KOPT-K1 (cell line): ENCODE results near the gene KRT10.

ENCODE experiments used
- H3K27ac ChIP-seq: fragments of 200-600 bp; sonication (generic); 2 replicates; pipeline ENCODE4 v1.5.1; 2016; ENCODE audit warnings: antibody characterized with exemption, mild to moderate bottlenecking, low read depth, low read length; ENCODE audit not compliant: poor library complexity, severe bottlenecking
- H3K36me3 ChIP-seq: fragments of 200-600 bp; sonication (generic); 2 replicates; pipeline ENCODE4 v1.5.1; 2017; ENCODE audit warnings: antibody characterized with exemption, mild to moderate bottlenecking, low read length, moderate library complexity; ENCODE audit not compliant: insufficient read depth
- H3K9me3 ChIP-seq: fragments of 200-600 bp; sonication (generic); 2 replicates; pipeline ENCODE4 v1.5.1; 2017; ENCODE audit warnings: antibody characterized with exemption, low read length, mild to moderate bottlenecking; ENCODE audit not compliant: insufficient read depth, poor library complexity, severe bottlenecking

KRT10 gene

DNA sequence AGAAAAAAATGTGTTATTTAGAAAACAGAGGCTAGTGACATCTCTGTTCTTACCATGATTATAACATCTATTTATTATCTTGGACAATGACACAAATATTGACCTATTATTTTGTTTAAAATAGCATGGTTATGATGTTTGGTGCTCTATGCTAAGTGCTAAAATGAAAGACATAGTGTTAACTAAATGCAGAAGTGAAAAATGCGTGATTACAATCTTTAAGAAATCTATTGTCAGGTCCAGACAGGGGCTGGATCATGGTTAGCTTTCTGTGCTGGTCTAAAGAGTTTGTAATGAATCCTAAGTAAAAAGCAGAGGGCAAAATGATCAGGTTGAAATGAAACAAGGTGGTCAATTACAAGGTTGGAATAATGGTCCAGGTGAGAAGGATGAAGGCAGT lies 22.0 kb downstream of the KRT10 start:
- no peaks in the 10 kb centered on the region for H3K36me3 ChIP-seq
- H3K9me3 ChIP-seq = no peaks in the 10 kb centered on the region

DNA sequence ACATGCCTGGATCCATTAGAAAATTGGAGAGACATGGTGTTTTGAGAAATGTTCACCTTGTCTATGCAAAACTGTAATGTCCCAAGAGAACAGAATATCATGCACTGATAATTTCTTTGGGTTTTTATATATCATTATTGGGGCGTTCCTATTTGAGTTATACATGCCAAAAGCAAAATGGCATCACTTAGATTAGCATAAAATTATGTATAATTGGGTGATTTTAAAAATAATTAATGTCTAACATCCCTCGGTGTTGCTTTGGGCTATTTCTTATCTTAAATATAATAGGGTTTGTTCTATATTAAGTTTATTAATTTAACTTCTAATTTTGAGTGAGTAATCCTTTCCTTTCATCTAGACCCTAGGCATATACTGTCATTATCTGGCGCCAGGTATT lies 22.6 kb downstream of the KRT10 start, which contains the start of gene KRT28:
TSS of gene KRT28 (minus strand) at position 101 of the 400 bp plus-strand sequence. CDS start at position 35, 66 bp downstream.
- Histone ChIP-seq H3K9me3 (no peaks in the 10 kb centered on the region), H3K36me3 (no peaks in the 10 kb centered on the region)

More for the DNA sequence above, 22.0 kb downstream of the KRT10 start:
- H3K27ac ChIP-seq = no peak overlapping the region

DNA sequence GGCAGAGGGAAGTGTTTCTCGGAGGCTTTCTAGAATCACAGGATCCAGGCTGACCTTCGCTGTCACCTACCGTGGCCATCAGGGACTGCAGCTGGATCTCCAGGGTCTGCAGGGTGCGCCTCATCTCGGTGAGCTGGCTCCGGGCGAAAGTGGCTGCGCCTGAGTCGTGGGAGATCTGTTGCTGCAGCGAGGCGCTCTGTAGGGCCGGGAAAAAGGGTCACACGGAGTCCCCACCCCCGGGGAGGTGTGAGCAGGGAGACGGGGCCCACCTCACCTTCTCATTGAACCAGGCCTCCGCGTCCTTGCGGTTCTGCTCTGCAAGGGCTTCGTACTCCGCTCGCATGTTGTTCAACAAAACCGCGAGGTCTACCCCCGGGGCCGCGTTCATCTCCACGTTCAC lies 25.6 kb downstream of the KRT10 start:
- H3K27ac ChIP-seq = no peak overlapping the region
- H3K36me3 ChIP-seq = no peaks in the 10 kb centered on the region
- no peaks in the 10 kb centered on the region for H3K9me3 ChIP-seq

More for the DNA sequence above, 22.6 kb downstream of the KRT10 start, which contains the start of gene KRT28:
- H3K27ac ChIP-seq = no peak within 1 kb of the TSS

DNA sequence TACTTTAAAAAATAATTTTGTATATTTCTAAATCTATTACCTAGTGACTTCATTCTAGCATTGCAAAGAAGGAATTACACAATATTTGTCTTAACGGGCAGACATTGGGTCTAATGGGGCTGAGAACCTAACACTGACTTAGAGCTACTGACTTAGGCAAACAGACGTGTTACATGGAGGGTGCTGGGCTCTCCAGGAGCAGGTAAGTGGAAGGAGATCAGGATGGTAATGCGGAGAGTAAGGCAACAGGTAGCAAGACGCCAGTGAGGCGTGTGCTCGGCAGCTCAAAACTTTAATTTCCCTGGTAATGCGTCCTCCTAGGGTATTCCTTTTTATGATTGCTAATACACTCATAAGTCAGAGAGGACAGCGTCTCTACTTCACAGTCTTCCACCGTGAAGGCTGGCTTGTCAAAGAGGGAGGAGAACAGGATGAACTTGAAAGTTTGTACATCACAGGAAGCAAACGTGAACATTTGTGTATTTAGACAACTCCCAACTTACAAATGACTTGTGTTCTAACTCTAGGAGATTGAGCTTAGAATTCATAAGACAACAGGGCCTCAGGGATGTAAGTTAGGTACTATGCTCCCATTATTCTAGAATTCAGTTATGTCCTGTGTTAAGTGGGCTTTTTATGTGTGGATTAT lies 27.3 kb downstream of the KRT10 start:
- H3K36me3 ChIP-seq = no peaks in the 10 kb centered on the region
- H3K27ac ChIP-seq = no peak overlapping the region
- H3K9me3 ChIP-seq = no peaks in the 10 kb centered on the region

DNA sequence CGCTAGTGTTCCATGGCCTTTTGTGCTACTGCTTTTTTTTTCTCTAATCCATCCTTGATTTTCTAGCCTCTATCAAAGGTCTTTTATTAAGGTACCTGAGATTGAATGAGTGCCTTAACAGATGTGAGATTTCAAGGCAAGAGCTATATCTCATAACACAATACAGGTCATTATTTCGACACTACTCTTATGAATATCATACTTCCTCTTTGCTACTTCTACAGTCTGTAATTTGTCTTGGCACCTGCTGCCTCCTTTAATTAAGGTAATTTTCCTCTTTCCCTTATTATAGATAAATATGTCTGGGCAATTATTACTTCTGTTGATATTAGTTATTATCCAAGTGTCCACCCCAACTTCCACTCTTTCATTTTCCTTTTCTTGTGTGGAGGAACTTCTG lies 27.9 kb downstream of the KRT10 start:
- Histone ChIP-seq H3K36me3 (no peaks in the 10 kb centered on the region), H3K9me3 (no peaks in the 10 kb centered on the region), H3K27ac (no peak overlapping the region)

DNA sequence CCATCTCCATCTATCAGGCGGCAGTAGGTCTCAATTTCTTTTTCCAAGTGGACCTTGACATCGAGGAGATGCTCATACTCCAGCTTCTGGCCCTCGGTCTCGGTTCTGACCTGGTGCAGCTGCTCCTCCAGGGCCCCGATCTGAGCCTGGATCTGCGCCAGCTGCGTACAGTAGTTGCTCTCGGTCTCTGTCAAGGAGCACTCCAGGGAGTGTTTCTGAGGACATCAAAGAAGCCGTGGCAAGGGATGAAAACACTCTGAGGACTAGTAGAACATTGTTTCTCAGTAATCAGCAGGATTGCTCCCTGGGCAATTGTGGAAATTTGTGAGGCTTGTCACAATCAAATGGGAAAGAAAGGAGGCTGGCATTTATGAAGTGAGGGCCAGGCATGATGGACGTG lies 28.6 kb downstream of the KRT10 start:
- H3K36me3 ChIP-seq = no peaks in the 10 kb centered on the region
- no peak overlapping the region for H3K27ac ChIP-seq

DNA sequence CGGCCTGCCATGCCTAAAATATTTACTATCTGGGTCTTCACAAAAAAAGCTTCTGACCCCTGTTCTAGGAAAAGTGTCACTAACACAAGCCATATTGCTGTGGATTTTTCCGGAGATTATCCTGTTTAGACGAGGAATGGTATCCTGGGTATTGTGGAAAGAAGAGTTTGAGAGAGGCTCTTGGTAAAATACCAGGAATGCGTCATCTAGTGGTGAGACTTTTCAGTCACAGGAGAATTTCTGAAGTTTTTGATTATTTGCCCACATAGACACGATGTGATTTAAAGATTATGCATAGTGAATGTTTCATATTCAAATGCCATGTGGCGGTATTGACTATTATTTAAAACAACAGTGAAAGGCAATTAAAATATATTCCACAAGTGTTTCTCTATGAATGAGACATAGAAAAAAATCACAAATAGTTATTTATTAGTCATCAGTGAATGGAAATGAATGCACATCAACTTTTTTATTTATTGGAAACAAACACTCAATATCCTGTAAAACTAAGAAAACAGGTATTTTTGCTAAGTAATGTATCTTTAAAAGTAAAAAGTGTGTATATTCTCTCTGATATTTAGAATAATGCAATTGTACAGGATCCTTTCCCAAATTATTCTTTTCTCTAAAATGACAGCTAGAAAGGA lies 30.5 kb downstream of the KRT10 start:
- Histone ChIP-seq H3K36me3 (no peaks in the 10 kb centered on the region), H3K27ac (no peak overlapping the region), H3K9me3 (no peaks in the 10 kb centered on the region)

More for the DNA sequence above, 28.6 kb downstream of the KRT10 start:
- no peaks in the 10 kb centered on the region for H3K9me3 ChIP-seq

DNA sequence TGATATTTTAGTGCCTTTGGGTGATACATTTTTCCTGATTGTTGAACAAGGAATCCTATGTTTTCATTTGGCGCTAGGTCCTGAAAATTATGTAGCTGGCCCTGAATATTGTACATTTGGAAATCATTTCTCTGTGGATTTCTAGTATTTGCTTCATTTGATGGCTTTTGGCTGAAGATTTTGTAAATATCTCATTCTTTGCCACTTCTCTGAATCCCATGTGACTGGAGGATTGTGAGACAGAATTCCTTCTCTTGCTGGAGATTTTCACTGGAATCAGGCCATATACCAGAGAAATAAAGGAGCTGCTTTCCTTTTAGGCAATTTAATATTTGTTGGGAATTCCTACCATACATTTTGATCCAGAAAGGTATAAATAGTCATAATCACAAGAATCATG lies 31.3 kb downstream of the KRT10 start:
- no peaks in the 10 kb centered on the region for H3K9me3 ChIP-seq
- H3K36me3 ChIP-seq = no peaks in the 10 kb centered on the region
- no peak overlapping the region for H3K27ac ChIP-seq

DNA sequence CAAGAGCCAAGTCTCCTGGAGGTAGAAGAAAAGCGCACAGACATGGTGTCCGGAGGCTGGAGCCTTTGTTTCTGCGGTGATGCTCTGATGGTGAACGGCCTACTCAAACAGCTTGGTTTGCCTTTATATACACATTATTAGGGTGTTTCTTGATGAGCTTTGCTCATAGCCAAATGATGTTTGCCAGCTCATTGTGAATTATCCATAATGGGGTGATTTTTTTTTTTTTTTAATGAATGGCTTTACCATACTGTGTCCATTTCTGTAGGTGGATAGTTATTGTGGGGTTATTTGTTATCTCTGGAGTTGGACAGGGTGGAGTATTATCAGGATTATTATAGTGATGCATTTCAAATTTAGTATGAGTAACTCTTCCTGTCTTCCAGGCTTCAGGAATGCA lies 40.0 kb downstream of the KRT10 start, which contains the start of gene KRT27:
TSS of gene KRT27 (minus strand) at position 101 of the 400 bp plus-strand sequence. CDS start at position 44, 57 bp downstream.
- no peak within 1 kb of the TSS for H3K27ac ChIP-seq
- H3K9me3 ChIP-seq = peaks cover 9% of the 10 kb centered on the region
- no peaks in the 10 kb centered on the region for H3K36me3 ChIP-seq

DNA sequence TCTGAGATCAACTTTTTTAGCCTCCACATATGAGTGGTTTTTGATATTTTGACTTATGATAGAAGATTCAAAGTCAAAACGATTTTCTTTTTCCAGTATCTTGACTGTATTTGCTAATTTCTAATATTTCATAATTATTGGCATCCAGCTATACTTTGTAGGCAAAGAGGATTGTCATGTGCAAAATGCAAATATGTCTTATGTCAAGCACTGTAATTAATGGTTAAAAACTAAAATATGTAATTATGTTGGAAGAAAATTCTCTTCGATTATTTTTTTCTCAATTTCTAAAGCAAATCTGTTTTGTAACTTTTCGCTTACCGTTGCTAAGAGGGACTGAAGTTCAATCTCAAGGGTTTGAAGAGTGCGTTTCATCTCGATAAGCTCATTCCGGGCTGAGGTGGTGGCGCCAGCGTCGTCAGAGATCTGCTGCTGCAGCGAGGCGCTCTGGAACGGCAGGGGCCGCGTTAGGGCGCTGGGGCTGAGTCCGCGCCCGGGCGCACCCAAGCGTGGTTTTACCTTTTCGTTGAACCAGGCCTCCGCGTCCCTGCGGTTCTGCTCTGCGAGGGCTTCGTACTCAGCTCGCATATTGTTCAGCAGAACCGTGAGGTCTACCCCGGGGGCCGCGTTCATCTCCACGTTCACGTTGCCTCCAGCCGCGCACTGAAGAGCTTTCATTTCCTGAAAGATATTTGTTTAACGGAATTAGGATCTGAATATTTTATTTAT lies 43.1 kb downstream of the KRT10 start:
- Histone ChIP-seq H3K9me3 (peaks cover 9% of the 10 kb centered on the region), H3K36me3 (no peaks in the 10 kb centered on the region), H3K27ac (no peak overlapping the region)

DNA sequence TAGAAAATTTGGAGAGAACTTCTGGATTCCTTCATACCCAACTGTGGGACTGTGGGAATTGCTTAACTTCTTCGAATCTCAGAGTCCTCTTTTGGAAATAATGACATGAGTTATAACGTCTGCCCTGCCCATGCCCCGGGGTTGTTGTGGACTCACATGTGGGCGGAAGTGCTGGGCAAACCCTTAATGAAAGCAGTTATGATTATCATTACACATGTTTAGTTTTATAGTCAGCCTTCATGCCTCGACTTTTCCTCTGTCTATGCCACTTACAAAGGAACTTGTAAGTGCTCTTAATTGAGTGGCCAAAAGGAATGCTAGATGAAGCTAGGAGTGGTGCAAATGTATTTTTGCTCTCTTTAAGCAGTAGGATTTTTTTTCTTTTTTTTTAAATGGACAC lies 44.0 kb downstream of the KRT10 start:
- Histone ChIP-seq H3K9me3 (peaks cover 9% of the 10 kb centered on the region), H3K27ac (no peak overlapping the region), H3K36me3 (no peaks in the 10 kb centered on the region)

DNA sequence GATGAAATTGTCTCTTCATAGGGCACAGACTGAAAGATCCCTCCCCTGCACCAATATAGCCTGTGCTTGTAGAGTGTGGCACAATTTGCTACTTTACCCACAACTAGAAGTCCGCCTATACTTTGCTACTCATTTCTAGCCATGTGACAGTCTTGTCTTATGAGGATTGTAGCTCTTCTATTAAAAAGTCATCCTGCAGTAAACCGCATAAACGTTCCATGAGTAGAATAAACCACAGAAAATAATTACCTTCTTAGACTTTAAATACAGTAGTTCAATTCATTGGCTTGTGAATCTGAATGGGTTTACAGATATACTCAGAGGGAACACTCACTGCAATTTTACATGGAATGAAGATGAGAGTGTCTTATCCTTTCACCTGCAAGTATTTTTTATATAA lies 44.4 kb downstream of the KRT10 start:
- Histone ChIP-seq H3K9me3 (peaks cover 9% of the 10 kb centered on the region), H3K36me3 (no peaks in the 10 kb centered on the region), H3K27ac (no peak overlapping the region)

DNA sequence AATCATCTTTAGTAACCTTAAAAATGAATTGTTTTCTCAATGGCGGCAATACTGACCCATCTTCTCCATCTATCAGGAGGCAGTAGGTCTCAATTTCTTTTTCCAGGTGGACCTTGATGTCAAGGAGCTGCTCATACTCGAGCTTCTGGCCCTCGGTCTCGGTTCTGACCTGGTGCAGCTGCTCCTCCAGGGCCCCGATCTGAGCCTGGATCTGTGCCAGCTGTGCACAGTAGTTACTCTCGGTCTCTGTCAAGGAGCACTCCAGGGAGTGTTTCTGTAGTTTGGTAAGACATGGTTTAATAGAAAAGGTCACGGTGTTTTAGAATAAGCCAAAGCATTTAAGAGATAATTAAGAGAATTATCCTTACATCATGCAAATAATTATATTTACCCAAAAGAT lies 45.0 kb downstream of the KRT10 start:
- Histone ChIP-seq H3K9me3 (peaks cover 9% of the 10 kb centered on the region), H3K36me3 (no peaks in the 10 kb centered on the region), H3K27ac (no peak overlapping the region)

DNA sequence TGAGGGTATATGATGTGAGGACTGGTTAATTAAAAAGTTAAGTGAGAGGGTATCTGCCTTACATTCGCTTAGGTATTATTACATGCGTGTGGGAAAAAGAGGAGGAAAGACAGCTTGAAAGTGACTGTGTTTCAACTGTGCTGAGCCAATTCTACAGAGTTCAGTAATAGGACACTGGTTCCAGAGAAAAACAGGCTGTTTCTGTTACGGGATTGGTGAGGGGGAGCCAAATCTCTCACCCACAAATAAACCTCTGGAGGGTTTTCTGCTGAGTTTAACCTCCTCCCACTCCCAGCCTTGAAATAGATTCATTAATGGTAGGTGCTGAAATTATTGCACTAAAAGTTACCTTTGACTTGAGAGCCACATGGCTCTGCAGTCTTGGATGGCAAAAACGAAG lies 46.5 kb downstream of the KRT10 start:
- H3K27ac ChIP-seq = no peak overlapping the region
- peaks cover 9% of the 10 kb centered on the region for H3K9me3 ChIP-seq
- no peaks in the 10 kb centered on the region for H3K36me3 ChIP-seq

DNA sequence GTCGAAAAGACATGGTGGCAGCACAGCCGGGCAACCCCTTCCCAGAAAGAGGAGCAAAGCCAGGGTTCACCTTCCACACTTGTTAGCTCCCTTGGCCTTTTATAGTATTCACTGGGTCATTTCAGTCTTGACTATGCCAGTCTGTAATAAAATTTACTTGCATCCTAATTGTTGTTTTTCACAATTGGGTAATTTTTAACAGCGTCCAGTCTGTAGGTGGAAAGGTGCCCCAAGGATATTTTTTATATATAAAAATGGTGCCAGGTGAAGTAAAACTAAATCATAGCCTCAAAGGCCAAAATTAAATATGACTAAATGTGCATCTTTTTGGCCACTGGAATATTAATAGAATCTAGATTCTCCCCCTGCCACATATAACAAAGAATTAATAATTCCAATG lies 50.3 kb downstream of the KRT10 start, which contains the start of gene KRT26:
TSS of gene KRT26 (minus strand) at position 101 of the 400 bp plus-strand sequence. CDS start at position 13, 88 bp downstream.
- Histone ChIP-seq H3K27ac (no peak within 1 kb of the TSS), H3K36me3 (no peaks in the 10 kb centered on the region)

More for the DNA sequence above, 50.3 kb downstream of the KRT10 start, which contains the start of gene KRT26:
- H3K9me3 ChIP-seq = no peaks in the 10 kb centered on the region
